Measurements from ENCODE around the gene KCNK17. TPM values are rescaled to one million over a fixed set of nuclear protein-coding genes. Genes with fewer than 3 reads are reported as not detected.

KCNK17 gene
- total and polyA plus RNA-seq, 2 of the 8 experiments (the other 6 are each of a cell fraction or from before 2014, with no cell fraction given): 2.9 to 3.4 TPM

DNA sequence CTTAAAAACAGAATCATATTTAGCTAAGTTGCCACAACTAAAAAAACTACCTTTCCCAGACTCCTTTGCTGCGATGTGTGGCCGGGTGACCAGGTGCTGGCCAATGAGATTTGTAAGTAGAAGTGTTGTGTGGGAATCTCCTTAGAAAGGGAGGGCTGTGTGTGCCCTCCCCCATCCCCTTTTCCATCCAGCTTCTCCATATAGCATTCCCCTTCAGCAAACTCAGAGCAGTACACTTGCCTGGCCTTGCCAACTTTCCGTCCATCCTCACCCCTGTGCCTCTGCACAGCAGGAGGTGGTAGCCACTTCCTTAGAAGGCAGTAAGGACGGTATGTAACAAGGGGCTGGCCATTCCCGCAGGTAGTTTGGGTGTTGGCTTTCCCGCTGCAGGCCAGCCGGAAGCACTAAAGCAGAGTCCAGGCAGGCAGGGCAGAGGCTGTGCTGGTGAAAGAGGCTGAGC is 30.6 kb upstream of the KCNK17 start (continued):
- no peak for TF ChIP-seq SP4 (IDR thresholded peaks at IDR 0.05; ENCODE audit: low read length)
- TF ChIP-seq GABPA (IDR thresholded peaks at IDR 0.05; ENCODE audit: borderline replicate concordance, insufficient read depth, low read length): no peak
- TF ChIP-seq SP1 (IDR thresholded peaks at IDR 0.05; ENCODE audit: low read depth, low read length): no peak
- no peak for TF ChIP-seq PHF8 (conservative IDR thresholded peaks at IDR 0.05; ENCODE audit: low read depth, low read length)
- no peak for TF ChIP-seq TCF12 (IDR thresholded peaks at IDR 0.05; ENCODE audit: low read depth, low read length)
- no peak for TF ChIP-seq SIRT6 (IDR thresholded peaks at IDR 0.05; ENCODE audit: low read length)
- TF ChIP-seq EZH2 (IDR thresholded peaks at IDR 0.05; ENCODE audit: low read depth, low read length, severe bottlenecking): no peak
- no peak for TF ChIP-seq CTBP2 (IDR thresholded peaks at IDR 0.05; ENCODE audit: borderline replicate concordance, insufficient read depth, insufficient read length, low read length)
- no peak for TF ChIP-seq HDAC6 (IDR thresholded peaks at IDR 0.05; ENCODE audit: low read depth, low read length)
- TF ChIP-seq SIN3A (conservative IDR thresholded peaks at IDR 0.05 in 1 of 2, IDR thresholded peaks at IDR 0.05 in 1 of 2; ENCODE audit: low read depth in 1 of 2, low read length in 2 of 2): no peak
- TF ChIP-seq, protein P1, sequence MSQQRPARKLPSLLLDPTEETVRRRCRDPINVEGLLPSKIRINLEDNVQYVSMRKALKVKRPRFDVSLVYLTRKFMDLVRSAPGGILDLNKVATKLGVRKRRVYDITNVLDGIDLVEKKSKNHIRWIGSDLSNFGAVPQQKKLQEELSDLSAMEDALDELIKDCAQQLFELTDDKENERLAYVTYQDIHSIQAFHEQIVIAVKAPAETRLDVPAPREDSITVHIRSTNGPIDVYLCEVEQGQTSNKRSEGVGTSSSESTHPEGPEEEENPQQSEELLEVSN (IDR thresholded peaks at IDR 0.05): no peak
- TF ChIP-seq BACH1 (IDR thresholded peaks at IDR 0.05; ENCODE audit: low read length): no peak
- no peak for TF ChIP-seq TBP (IDR thresholded peaks at IDR 0.05; ENCODE audit: low read depth, low read length)
- no peak for TF ChIP-seq EP300 (IDR thresholded peaks at IDR 0.05; ENCODE audit: borderline replicate concordance in 1 of 2, low read depth in 2 of 2, low read length in 2 of 2)
- TF ChIP-seq SP2 (IDR thresholded peaks at IDR 0.05; ENCODE audit: low read length): no peak
- no peak for TF ChIP-seq POU5F1 (IDR thresholded peaks at IDR 0.05; ENCODE audit: low read depth, low read length)
- TF ChIP-seq CHD1 (IDR thresholded peaks at IDR 0.05; ENCODE audit: low read depth, low read length): no peak
- TF ChIP-seq ZNF274 (IDR thresholded peaks at IDR 0.05; ENCODE audit: borderline replicate concordance, extremely low read depth, low read length): no peak

Data from H1 (cell line).